ENCODE data around the gene RAB13.

- TF ChIP-seq POLR2A (IDR thresholded peaks at IDR 0.05) = no peak
- TF ChIP-seq CTCF (IDR thresholded peaks at IDR 0.05) = no peak
- no peak for TF ChIP-seq EP300 (IDR thresholded peaks at IDR 0.05)
These were observed 32.2 kb downstream of the RAB13 start for GRCh38 chr1:153953859-153954365.
